SK-N-SH (cell line): Measurements from ENCODE around the gene SLC22A23. TPM values are rescaled to one million over a fixed set of nuclear protein-coding genes. Genes with fewer than 3 reads are reported as not detected.
A peak's percentile ranks its signal among the peaks of the same experiment; 100 is the strongest.

Experiments
- CTCF ChIA-PET: fragments of 300-600, 350-600 bp; formaldehyde crosslinking; extraction: SDS; loops from one replicate; lab custom pipeline; 2021; lab: Yijun Ruan, JAX
- POLR2A ChIA-PET: fragments of 350-600 bp; sonication (Branson Sonifier 250); formaldehyde crosslinking; extraction: SDS; loops from one replicate; lab custom pipeline; 2020; ENCODE audit warnings: antibody characterized with exemption, inconsistent platforms; lab: Yijun Ruan, JAX
- DNase-seq: peaks from one replicate; pipeline ENCODE4 v3.0.0; 2012
- H2AFZ ChIP-seq: fragments of 200-600 bp; sonication (generic); 2 replicates; pipeline ENCODE4 v1.8.1; 2016; ENCODE audit warnings: antibody characterized with exemption, mild to moderate bottlenecking, low read depth
- H3F3A ChIP-seq: fragments of 200-600 bp; sonication (generic); replicated peaks from 2 replicates; pipeline ENCODE3; 2016; ENCODE audit warnings: antibody characterized with exemption, mild to moderate bottlenecking; ENCODE audit not compliant: insufficient read depth
- H3K27ac ChIP-seq, 2 experiments: fragments of 200-500 bp in 1 of 2; fragments of 200-600 bp in 1 of 2; sonication (Bioruptor generic) in 1 of 2; sonication (generic), shearing (Covaris generic) in 1 of 2; 2 replicates each; pipeline versions ENCODE4 v1.5.1 to v1.6.1; 2014 to 2016; ENCODE audit warnings: low read depth in 2 of 2, inconsistent platforms in 1 of 2, low read length in 1 of 2, mild to moderate bottlenecking in 1 of 2, mixed read lengths in 1 of 2
- H3K27me3 ChIP-seq: fragments of 200-600 bp; sonication (generic), shearing (Covaris generic); 2 replicates; pipeline ENCODE4 v1.6.1; 2016; ENCODE audit warnings: mixed run types; ENCODE audit not compliant: insufficient read depth
- H3K36me3 ChIP-seq, 2 experiments: fragments of 200-500 bp in 1 of 2; fragments of 200-600 bp in 1 of 2; sonication (Bioruptor generic) in 1 of 2; sonication (generic) in 1 of 2; replicated peaks in 1 of 2; 2 replicates each; pipeline versions ENCODE3 to v1.5.1; 2014 to 2016; ENCODE audit warnings: low read length in 1 of 2, mild to moderate bottlenecking in 1 of 2; ENCODE audit not compliant: insufficient read depth in 2 of 2, control insufficient read depth in 1 of 2
- H3K4me1 ChIP-seq, 2 experiments: fragments of 200-500 bp in 1 of 2; fragments of 200-600 bp in 1 of 2; sonication (Bioruptor generic) in 1 of 2; sonication (generic), shearing (Covaris generic) in 1 of 2; 2 replicates each; pipeline versions ENCODE4 v1.5.1 to v1.6.1; 2014 to 2016; ENCODE audit warnings: low read depth in 1 of 2, low read length in 1 of 2, mixed run types in 1 of 2; ENCODE audit not compliant: insufficient read depth in 2 of 2, control insufficient read depth in 1 of 2
- H3K4me2 ChIP-seq: fragments of 200-600 bp; sonication (generic), shearing (Covaris generic); 2 replicates; pipeline ENCODE4 v1.6.1; 2017; ENCODE audit warnings: mixed run types
- H3K4me3 ChIP-seq, 2 experiments: fragments of 200-500 bp in 1 of 2; fragments of 200-600 bp in 1 of 2; sonication (Bioruptor generic) in 1 of 2; sonication (generic), shearing (Covaris generic) in 1 of 2; 2 replicates each; pipeline versions ENCODE4 v1.5.1 to v1.8.1; 2014 to 2016; ENCODE audit warnings: low read depth in 2 of 2, inconsistent platforms in 1 of 2, low read length in 1 of 2, mild to moderate bottlenecking in 1 of 2, mixed read lengths in 1 of 2, moderate library complexity in 1 of 2
- H3K79me2 ChIP-seq: fragments of 200-600 bp; sonication (generic); 2 replicates; pipeline ENCODE4 v1.8.1; 2017; ENCODE audit warnings: mild to moderate bottlenecking; ENCODE audit not compliant: insufficient read depth
- H3K9ac ChIP-seq: fragments of 200-600 bp; sonication (generic); 2 replicates; pipeline ENCODE4 v1.6.1; 2017; ENCODE audit warnings: mixed run types
- H3K9me2 ChIP-seq: fragments of 200-600 bp; sonication (generic); 2 replicates; pipeline ENCODE4 v1.6.1; 2017; ENCODE audit warnings: mixed run types
- H3K9me3 ChIP-seq: fragments of 200-600 bp; sonication (generic); 2 replicates; pipeline ENCODE4 v1.6.1; 2017; ENCODE audit warnings: mixed run types, mild to moderate bottlenecking, moderate library complexity
- H4K20me1 ChIP-seq: fragments of 200-600 bp; sonication (generic); 2 replicates; pipeline ENCODE4 v1.6.1; 2017; ENCODE audit warnings: mild to moderate bottlenecking, mixed run types; ENCODE audit not compliant: insufficient read depth
- CTCF ChIP-seq: fragments of 200-600 bp; sonication (generic); IDR thresholded peaks from 2 replicates; pipeline ENCODE4 v1.6.1; 2017; ENCODE audit warnings: antibody characterized with exemption, mild to moderate bottlenecking, moderate library complexity
- EP300 ChIP-seq, 2 experiments: IDR thresholded peaks; 2 replicates each; pipeline versions ENCODE4 v1.4.0 to v1.6.1; 2012; ENCODE audit warnings: borderline replicate concordance in 1 of 2, low read depth in 1 of 2, low read length in 1 of 2
- FOXJ3 ChIP-seq: sonication (generic); formaldehyde crosslinking; IDR thresholded peaks from 2 replicates; pipeline ENCODE4 v1.5.1; 2020; ENCODE audit warnings: mild to moderate bottlenecking, missing genetic modification reagents
- GATA2 ChIP-seq: sonication (generic); formaldehyde crosslinking; IDR thresholded peaks from 2 replicates; pipeline ENCODE4 v1.5.0; 2020; ENCODE audit warnings: mild to moderate bottlenecking, missing genetic modification reagents
- IRF3 ChIP-seq: fragments of 150-350 bp; IDR thresholded peaks from 2 replicates; pipeline ENCODE4 v1.6.1; 2016; ENCODE audit warnings: mild to moderate bottlenecking, low read depth, low read length
- JUND ChIP-seq: IDR thresholded peaks from 2 replicates; pipeline ENCODE4 v1.4.0; 2012
- MAX ChIP-seq: IDR thresholded peaks from 2 replicates; pipeline ENCODE4 v1.4.0; 2012; ENCODE audit warnings: low read depth
- MEF2A ChIP-seq: IDR thresholded peaks from 2 replicates; pipeline ENCODE4 v1.4.0; 2012; ENCODE audit warnings: low read depth, borderline replicate concordance
- MXI1 ChIP-seq: IDR thresholded peaks from 2 replicates; pipeline ENCODE4 v1.6.1; 2012; ENCODE audit warnings: mild to moderate bottlenecking, low read depth, low read length, improper control_type of control experiment
- RAD21 ChIP-seq: IDR thresholded peaks from 2 replicates; pipeline ENCODE4 v1.6.1; 2012; ENCODE audit warnings: mild to moderate bottlenecking, low read length
- RCOR1 ChIP-seq: fragments of 150-350 bp; IDR thresholded peaks from 2 replicates; pipeline ENCODE4 v1.6.1; 2017; ENCODE audit warnings: antibody characterized with exemption, low read length
- RFX5 ChIP-seq: IDR thresholded peaks from 2 replicates; pipeline ENCODE4 v1.6.1; 2012; ENCODE audit warnings: mild to moderate bottlenecking, improper control_type of control experiment, low read length
- SMC3 ChIP-seq: IDR thresholded peaks from 2 replicates; pipeline ENCODE4 v1.6.1; 2012; ENCODE audit warnings: low read depth, low read length, improper control_type of control experiment
- TEAD4 ChIP-seq: IDR thresholded peaks from 2 replicates; pipeline ENCODE4 v1.4.0; 2012; ENCODE audit warnings: mild to moderate bottlenecking, borderline replicate concordance; ENCODE audit not compliant: insufficient read depth
- USF2 ChIP-seq: fragments of 150-350 bp; IDR thresholded peaks from 2 replicates; pipeline ENCODE4 v1.6.1; 2017; ENCODE audit warnings: antibody characterized with exemption, low read length, low read depth, borderline replicate concordance
- ZBTB33 ChIP-seq: IDR thresholded peaks from 2 replicates; pipeline ENCODE4 v1.4.0; 2012; ENCODE audit warnings: low read depth, borderline replicate concordance
- whole genome bisulfite sequencing: methylation state at CpG from one replicate; pipeline ENCODE4 v1.1.6; 2017; ENCODE audit warnings: low lambda C conversion rate; 5-methylcytosine and 5-hydroxymethylcytosine counted together
- polyA plus RNA-seq, 3 experiments: library from polyadenylated mRNA; depleted of rRNA; stranded (reverse); fragments of >200 nt; gene quantifications; 2 replicates each; pipeline ENCODE4 v1.2.3, GENCODE V29; 2012

Gene SLC22A23
- polyA plus RNA-seq, 1 of the 3 experiments (the other 2 are of a cell fraction) = not detected

- Histone ChIP-seq H3K9me2 (no peaks in the 10 kb centered on the region), H3K9ac (no peak overlapping the region), H3K79me2 (no peaks in the 10 kb centered on the region), H3F3A (no peaks in the 10 kb centered on the region), H4K20me1 (no peaks in the 10 kb centered on the region), H3K27ac (no peak overlapping the region), H3K36me3 (no peaks in the 10 kb centered on the region), H2AFZ (no peak overlapping the region), H3K4me2 (no peak overlapping the region), H3K4me1 (peaks cover 0 to 12% of the 10 kb centered on the region in 2 experiments; a peak in 1 of 4 replicates), H3K27me3 (peaks cover 72% of the 10 kb centered on the region), H3K9me3 (no peaks in the 10 kb centered on the region), H3K4me3 (no peak overlapping the region)
- ChIA-PET CTCF (interaction anchor here (1.6 kb wide), 1 partner anchor 32 kb away, joined by 6 read pairs; no protein-coding TSS in a partner anchor), POLR2A (no interaction called here)
- 53% methylated on average over 5 of the region's 6 CpGs for WGBS
- TF ChIP-seq USF2 = no peak
- no peak for TF ChIP-seq MEF2A
- no peak for TF ChIP-seq TEAD4
- TF ChIP-seq MAX = no peak
- TF ChIP-seq GATA2 (CRISPR knock-in tag) = no peak
- peak; percentile 27 for TF ChIP-seq CTCF
- no peak for TF ChIP-seq RAD21
- DNase-seq = no peak
Observed at GRCh38 chr6:3311826-3312225, 145.0 kb downstream of the SLC22A23 start.

GRCh38 chr6:3310703-3311102 is 146.1 kb downstream of the SLC22A23 start:
- H3K79me2 ChIP-seq = no peaks in the 10 kb centered on the region
- H3K9ac ChIP-seq = no peak overlapping the region
- H3F3A ChIP-seq = no peaks in the 10 kb centered on the region
- H3K27ac ChIP-seq = no peak overlapping the region
- no peaks in the 10 kb centered on the region for H3K9me2 ChIP-seq
- no peaks in the 10 kb centered on the region for H3K9me3 ChIP-seq
- H2AFZ ChIP-seq = no peak overlapping the region
- H3K4me1 ChIP-seq = peaks cover 0 to 17% of the 10 kb centered on the region in 2 experiments; a peak in 1 of 4 replicates
- DNase-seq = no peak
- ChIA-PET POLR2A (no interaction called here), CTCF (interaction anchor here (0.6 to 1.6 kb wide), 3 partner anchors 12 to 31 kb away, joined by 3 to 6 read pairs (median 3); no protein-coding TSS in a partner anchor)
- H4K20me1 ChIP-seq = no peaks in the 10 kb centered on the region
- 38% methylated on average over 9 of the region's 9 CpGs for WGBS
- H3K27me3 ChIP-seq = peaks cover 63% of the 10 kb centered on the region
- no peak overlapping the region for H3K4me3 ChIP-seq
- no peak overlapping the region for H3K4me2 ChIP-seq
- no peaks in the 10 kb centered on the region for H3K36me3 ChIP-seq
- no peak for TF ChIP-seq JUND
- no peak for TF ChIP-seq USF2
- TF ChIP-seq CTCF = no peak
- TF ChIP-seq MAX = no peak
- TF ChIP-seq RFX5 = no peak
- no peak for TF ChIP-seq EP300 (IDR thresholded peaks at IDR 0.05; ENCODE audit: borderline replicate concordance in 1 of 2, low read depth in 1 of 2, low read length in 1 of 2)
- TF ChIP-seq RCOR1 = no peak
- TF ChIP-seq MXI1 = no peak
- no peak for TF ChIP-seq ZBTB33
- no peak for TF ChIP-seq FOXJ3 (CRISPR knock-in tag)
- TF ChIP-seq IRF3 = no peak
- no peak for TF ChIP-seq SMC3
- TF ChIP-seq GATA2 (CRISPR knock-in tag) = no peak
